HepG2 (cell line): ENCODE data around the gene HNRNPUL1. TPM values are rescaled to one million over a fixed set of nuclear protein-coding genes. Genes with fewer than 3 reads are reported as not detected.
A peak's percentile ranks its signal among the peaks of the same experiment; 100 is the strongest.

Experiments used
- ATF1 ChIP-seq: IDR thresholded peaks from 2 replicates; pipeline ENCODE4 v1.6.1; 2016; ENCODE audit warnings: mild to moderate bottlenecking, control low read depth
- BCL3 ChIP-seq: sonication (generic); formaldehyde crosslinking; IDR thresholded peaks from 2 replicates; pipeline ENCODE4 v1.5.1; 2020; ENCODE audit warnings: mild to moderate bottlenecking, missing genetic modification reagents, moderate library complexity
- HCFC1 ChIP-seq: fragments of 150-350 bp; IDR thresholded peaks from 2 replicates; pipeline ENCODE4 v1.6.1; 2014; ENCODE audit warnings: low read depth, low read length
- HMG20A ChIP-seq: IDR thresholded peaks from 2 replicates; pipeline ENCODE4 v1.6.1; 2016; ENCODE audit warnings: borderline replicate concordance
- HNRNPL ChIP-seq: fragments of 200-400 bp; formaldehyde crosslinking; IDR thresholded peaks from 2 replicates; pipeline ENCODE4 v1.6.1; 2017; ENCODE audit warnings: mild to moderate bottlenecking, low read depth, low read length
- MAFF ChIP-seq: IDR thresholded peaks from 2 replicates; pipeline ENCODE4 v1.6.1; 2011; ENCODE audit warnings: low read depth, low read length, improper control_type of control experiment
- MED13 ChIP-seq: sonication (generic); formaldehyde crosslinking; IDR thresholded peaks from 2 replicates; pipeline ENCODE4 v1.5.0; 2020; ENCODE audit warnings: missing genetic modification reagents
- MXD3 ChIP-seq: IDR thresholded peaks from 2 replicates; pipeline ENCODE4 v1.6.1; 2016; ENCODE audit warnings: mild to moderate bottlenecking, missing biosample characterization, missing genetic modification reagents
- NCOA2 ChIP-seq: sonication (generic); formaldehyde crosslinking; IDR thresholded peaks from 2 replicates; pipeline ENCODE4 v1.8.0; 2022; ENCODE audit warnings: inconsistent platforms
- NCOA5 ChIP-seq: sonication (generic); formaldehyde crosslinking; IDR thresholded peaks from 2 replicates; pipeline ENCODE4 v1.4.0; 2020; ENCODE audit warnings: missing genetic modification reagents
- NFAT5 ChIP-seq: sonication (generic); formaldehyde crosslinking; IDR thresholded peaks from 2 replicates; pipeline ENCODE4 v1.4.0; 2020; ENCODE audit warnings: missing genetic modification reagents
- PITX1 ChIP-seq: sonication (generic); formaldehyde crosslinking; IDR thresholded peaks from 2 replicates; pipeline ENCODE4 v1.5.1; 2020; ENCODE audit warnings: mild to moderate bottlenecking, missing genetic modification reagents
- RFX5 ChIP-seq: IDR thresholded peaks from 2 replicates; pipeline ENCODE4 v1.6.1; 2011; ENCODE audit warnings: low read depth, low read length, improper control_type of control experiment
- TFDP1 ChIP-seq: IDR thresholded peaks from 2 replicates; pipeline ENCODE4 v1.6.1; 2016; ENCODE audit warnings: missing compliant biosample characterization, missing genetic modification reagents, borderline replicate concordance
- ZNF17 ChIP-seq: sonication (generic); formaldehyde crosslinking; IDR thresholded peaks from 2 replicates; pipeline ENCODE4 v1.5.0; 2020; ENCODE audit warnings: mild to moderate bottlenecking, missing genetic modification reagents
- ZNF362 ChIP-seq: sonication (generic); formaldehyde crosslinking; IDR thresholded peaks from 2 replicates; pipeline ENCODE4 v1.4.0; 2020; ENCODE audit warnings: missing genetic modification reagents, mild to moderate bottlenecking, borderline replicate concordance
- ZNF619 ChIP-seq: sonication (generic); formaldehyde crosslinking; IDR thresholded peaks from 2 replicates; pipeline ENCODE4 v1.4.0; 2020; ENCODE audit warnings: mild to moderate bottlenecking, missing genetic modification reagents
- ZNF639 ChIP-seq: conservative IDR thresholded peaks from 2 replicates; pipeline ENCODE4 v1.6.1; 2018; ENCODE audit warnings: missing genetic modification reagents
- ZNF709 ChIP-seq: sonication (generic); formaldehyde crosslinking; IDR thresholded peaks from 2 replicates; pipeline ENCODE4 v1.5.0; 2020; ENCODE audit warnings: mild to moderate bottlenecking, missing genetic modification reagents
- ZNF839 ChIP-seq: sonication (generic); formaldehyde crosslinking; IDR thresholded peaks from 2 replicates; pipeline ENCODE4 v1.4.0; 2020; ENCODE audit warnings: missing genetic modification reagents, mild to moderate bottlenecking, borderline replicate concordance
- ZSCAN22 ChIP-seq: sonication (generic); formaldehyde crosslinking; IDR thresholded peaks from 2 replicates; pipeline ENCODE4 v1.4.0; 2020; ENCODE audit warnings: mild to moderate bottlenecking, missing genetic modification reagents
- ZSCAN29 ChIP-seq: sonication (generic); formaldehyde crosslinking; conservative IDR thresholded peaks from 2 replicates; pipeline ENCODE4 v1.4.0; 2020; ENCODE audit warnings: mild to moderate bottlenecking, missing genetic modification reagents
- polyA plus RNA-seq, 8 experiments: library from polyadenylated mRNA; depleted of rRNA in 3 of 8; stranded (reverse) in 7 of 8; unstranded in 1 of 8; fragments of >200 nt; fragmentation: Illumina TruSeq in 4 of 8; extraction: Trizol in 4 of 8; gene quantifications; 2 replicates each; pipeline versions ENCODE4 v1.2.1 to v1.2.3, GENCODE V29; 2011 to 2016; ENCODE audit warnings: low read depth in 4 of 8, missing spikeins in 1 of 8, mixed read lengths in 1 of 8; ENCODE audit not compliant: insufficient read depth in 1 of 8
- total RNA-seq, 5 experiments: library from RNA; depleted of rRNA; stranded (reverse); fragments of >200 nt; fragmentation: Illumina TruSeq; extraction: Trizol; gene quantifications; 2 replicates each; pipeline ENCODE4 v1.2.3, GENCODE V29; 2016; ENCODE audit warnings: low read depth in 1 of 5

Gene HNRNPUL1
- total and polyA plus RNA-seq, 2 of the 13 experiments (the other 11 are each of a cell fraction or from before 2014, with no cell fraction given): 30.9 to 81.7 TPM

GRCh38 chr19:41323023-41323422 lies 58.9 kb downstream of the HNRNPUL1 start (continued):
- no peak for TF ChIP-seq TFDP1
- TF ChIP-seq HMG20A (CRISPR knock-in tag): no peak
- TF ChIP-seq ZSCAN29 (CRISPR knock-in tag): no peak
- TF ChIP-seq NFAT5 (CRISPR knock-in tag): no peak
- TF ChIP-seq PITX1 (CRISPR knock-in tag): no peak
- no peak for TF ChIP-seq ATF1 (CRISPR knock-in tag)
- no peak for TF ChIP-seq NCOA2 (CRISPR knock-in tag)
- TF ChIP-seq ZNF709 (CRISPR knock-in tag): no peak
- TF ChIP-seq HCFC1: no peak
- TF ChIP-seq RFX5: no peak
- TF ChIP-seq ZNF839 (CRISPR knock-in tag): no peak
- no peak for TF ChIP-seq ZNF619
- TF ChIP-seq ZNF362: no peak
- TF ChIP-seq MXD3: no peak
- no peak for TF ChIP-seq ZNF639 (CRISPR knock-in tag)
- TF ChIP-seq MED13: no peak
- no peak for TF ChIP-seq NCOA5
- peak; percentile 66; the same call in 1 of the 2 replicates for TF ChIP-seq BCL3 (CRISPR knock-in tag)
- TF ChIP-seq HNRNPL: no peak
- TF ChIP-seq MAFF: no peak
- no peak for TF ChIP-seq ZNF17
- no peak for TF ChIP-seq ZSCAN22 (CRISPR knock-in tag)
